Esophagus muscularis mucosa (tissue), 4 donors: ENCODE measurements around the gene C1GALT1. TPM values are rescaled to one million over a fixed set of nuclear protein-coding genes. Genes with fewer than 3 reads are reported as not detected.
"Not testable (repeated sequence)": the region's sequence is repeated elsewhere in the genome, so short reads cannot be mapped to it uniquely, and the experiment has no call there.

Source experiments
- DNase-seq: peaks from one replicate; pipeline ENCODE4 v3.0.0-alpha.2; 2017; ENCODE audit errors: extremely low spot score
- H3K27ac ChIP-seq, 4 donors: fragments of 200-600 bp; sonication (generic); replicated peaks in 1 of 4; 1 replicate in 3 of 4; 2 replicates in 1 of 4; pipeline ENCODE4 v1.5.1; 2016 to 2019; ENCODE audit warnings: mild to moderate bottlenecking in 1 of 4
- H3K27me3 ChIP-seq, 4 donors: fragments of 200-600 bp; sonication (generic); one replicate each; pipeline versions ENCODE4 v1.5.1 to v1.6.0; 2016 to 2019
- H3K36me3 ChIP-seq, 4 donors: fragments of 200-600 bp; sonication (generic); one replicate each; pipeline ENCODE4 v1.5.1; 2016 to 2019
- H3K4me1 ChIP-seq, 4 donors: fragments of 200-600 bp; sonication (generic); one replicate each; pipeline ENCODE4 v1.5.1; 2016 to 2019
- H3K4me3 ChIP-seq, 4 donors: fragments of 200-600 bp; sonication (generic); 1 replicate in 2 of 4; 2 replicates in 2 of 4; pipeline ENCODE4 v1.5.1; 2016 to 2019; ENCODE audit warnings: mild to moderate bottlenecking in 4 of 4, moderate library complexity in 1 of 4
- H3K9me3 ChIP-seq, 4 donors: fragments of 200-600 bp; sonication (generic); 1 replicate in 3 of 4; 2 replicates in 1 of 4; pipeline ENCODE4 v1.5.1; 2016 to 2019
- CTCF ChIP-seq, 3 experiments: fragments of 200-600 bp in 2 of 3; fragments of 450-650 bp in 1 of 3; sonication (generic) in 2 of 3; IDR thresholded peaks; one replicate each; pipeline ENCODE4 v1.5.1; 2017 to 2019; ENCODE audit warnings: antibody characterized with exemption in 3 of 3, mild to moderate bottlenecking in 2 of 3, moderate library complexity in 1 of 3
- EP300 ChIP-seq: sonication (generic); formaldehyde crosslinking; IDR thresholded peaks from one replicate; pipeline ENCODE4 v1.6.1; 2017; ENCODE audit warnings: antibody characterized with exemption
- POLR2A ChIP-seq: fragments of 450-650 bp; IDR thresholded peaks from one replicate; pipeline ENCODE4 v1.6.1; 2017; ENCODE audit warnings: antibody characterized with exemption, moderate library complexity, mild to moderate bottlenecking, low read depth
- POLR2AphosphoS5 ChIP-seq, 2 donors: sonication (generic); formaldehyde crosslinking; IDR thresholded peaks; one replicate each; pipeline ENCODE4 v1.6.1; 2017; ENCODE audit warnings: antibody characterized with exemption in 2 of 2
- WGBS: methylation state at CpG from one replicate; pipeline ENCODE4 v1.1.5; 2018; 5-methylcytosine and 5-hydroxymethylcytosine counted together
- intact Hi-C: fragments of 100-400 bp; cut with DNase I; formaldehyde crosslinking; loops from one replicate; pipeline ENCODE4 v1.15.1; 2023
- total RNA-seq, 4 donors: library from RNA; depleted of rRNA; stranded (reverse); fragments of >200 nt; gene quantifications; one replicate each; pipeline versions ENCODE4 v1.1.0 to v1.2.1, GENCODE V29; 2016

C1GALT1 gene
- total RNA-seq, 4 donors from 2014 or later: 6.7 to 13.8 (median 11.4) TPM

- no peak for DNase-seq
- TF ChIP-seq POLR2A (no peak), CTCF (IDR thresholded peaks at IDR 0.05) (no peak), POLR2AphosphoS5 (IDR thresholded peaks at IDR 0.05) (no peak), EP300 (no peak)
- no peak overlapping the region for H3K4me3 ChIP-seq
- peaks cover 0 to 30% (median 12%) of the 10 kb centered on the region in 4 donors for H3K36me3 ChIP-seq
- no peak overlapping the region for H3K27ac ChIP-seq
- intact Hi-C loops: no loop called here
- H3K27me3 ChIP-seq: no peaks in the 10 kb centered on the region
- H3K9me3 ChIP-seq: no peaks in the 10 kb centered on the region
- WGBS: 57% methylated on average over 4 of the region's 4 CpGs
- peaks cover 0 to 4% (median 2%) of the 10 kb centered on the region in 4 donors for H3K4me1 ChIP-seq
Measured at GRCh38 chr7:7237201-7237977, 55.0 kb downstream of the C1GALT1 start.

- peaks cover 0 to 4% (median 2%) of the 10 kb centered on the region in 4 donors for H3K4me1 ChIP-seq
- H3K27me3 ChIP-seq: no peaks in the 10 kb centered on the region
- no peaks in the 10 kb centered on the region for H3K9me3 ChIP-seq
- intact Hi-C loops: no loop called here
- DNase-seq: no peak
- no peak overlapping the region for H3K27ac ChIP-seq
- H3K36me3 ChIP-seq: peaks cover 0 to 30% (median 12%) of the 10 kb centered on the region in 4 donors
- TF ChIP-seq CTCF (IDR thresholded peaks at IDR 0.05) (no peak), POLR2AphosphoS5 (IDR thresholded peaks at IDR 0.05) (no peak), EP300 (no peak), POLR2A (no peak)
- WGBS: 25% methylated on average over 1 of the region's 1 CpG
- no peak overlapping the region for H3K4me3 ChIP-seq
Measured at GRCh38 chr7:7237978-7238267, 55.6 kb downstream of the C1GALT1 start.

GRCh38 chr7:7239346-7239745 lies 57.0 kb downstream of the C1GALT1 start:
- H3K27ac ChIP-seq: no peak overlapping the region
- TF ChIP-seq EP300: no peak
- no peak for TF ChIP-seq POLR2A
- TF ChIP-seq CTCF (IDR thresholded peaks at IDR 0.05): no peak
- TF ChIP-seq POLR2AphosphoS5 (IDR thresholded peaks at IDR 0.05): no peak
- H3K4me1 ChIP-seq: peaks cover 0 to 4% (median 2%) of the 10 kb centered on the region in 4 donors
- no peak for DNase-seq
- peaks cover 0 to 39% (median 12%) of the 10 kb centered on the region in 4 donors for H3K36me3 ChIP-seq
- H3K4me3 ChIP-seq: no peak overlapping the region
- H3K27me3 ChIP-seq: no peaks in the 10 kb centered on the region
- 100% methylated on average over 1 of the region's 1 CpG for WGBS
- H3K9me3 ChIP-seq: no peaks in the 10 kb centered on the region
- intact Hi-C loops: no loop called here

- intact Hi-C loops: no loop called here
- no peak overlapping the region for H3K4me3 ChIP-seq
- no peak overlapping the region for H3K27ac ChIP-seq
- peaks cover 0 to 22% (median 8%) of the 10 kb centered on the region in 4 donors for H3K36me3 ChIP-seq
- H3K4me1 ChIP-seq: peaks cover 0 to 12% (median under 1%) of the 10 kb centered on the region in 4 donors
- no peaks in the 10 kb centered on the region for H3K9me3 ChIP-seq
- WGBS: 84% methylated on average over 3 of the region's 3 CpGs
- no peaks in the 10 kb centered on the region for H3K27me3 ChIP-seq
- no peak for DNase-seq
- TF ChIP-seq POLR2A (no peak), POLR2AphosphoS5 (IDR thresholded peaks at IDR 0.05) (no peak), EP300 (no peak), CTCF (IDR thresholded peaks at IDR 0.05) (no peak)
Measured at GRCh38 chr7:7242899-7243298, 60.6 kb downstream of the C1GALT1 start.

GRCh38 chr7:7245233-7245632 lies 62.9 kb downstream of the C1GALT1 start:
- H3K36me3 ChIP-seq, DNase-seq, H3K9me3 ChIP-seq, intact Hi-C loops, H3K4me3 ChIP-seq, H3K27me3 ChIP-seq, H3K27ac ChIP-seq: not testable (repeated sequence)
- 96% methylated on average over 13 of the region's 13 CpGs for WGBS
- peaks cover 0 to 14% (median 0%) of the 10 kb centered on the region in 4 donors for H3K4me1 ChIP-seq
